K562 (cell line): ENCODE measurements around the gene KRT8. TPM values are rescaled to one million over a fixed set of nuclear protein-coding genes. Genes with fewer than 3 reads are reported as not detected.

Source experiments
- ATAC-seq: fragments of 200-7000 bp; cut with Tn5 transposase; 3 replicates; pipeline ENCODE4 v1.9.1; 2020; ENCODE audit warnings: moderate library complexity
- BruUV-seq: library from RNA; stranded (reverse); fragments of 400-500 nt; replicated peaks from 2 replicates; lab custom pipeline; 2021; lab: Mats Ljungman, UMichigan
- CTCF ChIA-PET: fragments of 300-600 bp; formaldehyde crosslinking; extraction: SDS; loops from one replicate; lab custom pipeline; 2021; ENCODE audit warnings: low intra/inter-chr PET ratio; lab: Yijun Ruan, JAX
- POLR2A ChIA-PET: fragments of 300-600, 350-650 bp; sonication (Branson Sonifier 250); formaldehyde crosslinking; extraction: SDS; loops from one replicate; lab custom pipeline; 2021; ENCODE audit warnings: antibody characterized with exemption, inconsistent platforms; lab: Yijun Ruan, JAX
- DNase-seq, 4 experiments: peaks; one replicate each; pipeline versions ENCODE4 v3.0.0 to v3.0.0-alpha.2; 2011 to 2018; ENCODE audit warnings: low spot score in 3 of 4, mixed read lengths in 3 of 4; ENCODE audit errors: extremely low read depth in 1 of 4
- FAIRE-seq: peaks from 2 replicates; lab custom pipeline; 2011; peaks lifted over from hg19 to GRCh38; lab: Jason Lieb, UNC
- H2AFZ ChIP-seq: 2 replicates; pipeline ENCODE4 v1.6.0; 2011; ENCODE audit warnings: low read depth, low read length, control low read depth, inconsistent platforms
- H3K27ac ChIP-seq: fragments of 200-600 bp; 3 replicates; pipeline ENCODE4 v1.8.0; 2011; ENCODE audit warnings: low read depth, mild to moderate bottlenecking, control low read depth, inconsistent platforms, low read length, moderate library complexity, mixed read lengths; ENCODE audit errors: extremely low read depth
- H3K27me3 ChIP-seq, 2 experiments: fragments of 300-600 bp in 1 of 2; 2 replicates in 1 of 2; 3 replicates in 1 of 2; pipeline versions ENCODE4 v1.6.0 to v1.8.0; 2011; ENCODE audit warnings: inconsistent platforms in 2 of 2, low read length in 2 of 2, mild to moderate bottlenecking in 1 of 2, mixed read lengths in 1 of 2, moderate library complexity in 1 of 2; ENCODE audit not compliant: control insufficient read depth in 2 of 2, insufficient read depth in 2 of 2
- H3K36me3 ChIP-seq: fragments of 300-600 bp; 3 replicates; pipeline ENCODE4 v1.8.0; 2011; ENCODE audit warnings: mild to moderate bottlenecking, low read length, inconsistent platforms; ENCODE audit not compliant: control insufficient read depth, insufficient read depth
- H3K4me1 ChIP-seq, 2 experiments: fragments of 200-600 bp in 1 of 2; replicated peaks in 1 of 2; 2 replicates in 1 of 2; 3 replicates in 1 of 2; pipeline versions ENCODE4 v1.5.1 to v1.8.0; 2011; ENCODE audit warnings: inconsistent platforms in 2 of 2, low read length in 2 of 2, mild to moderate bottlenecking in 1 of 2, mixed read lengths in 1 of 2, moderate library complexity in 1 of 2; ENCODE audit not compliant: control insufficient read depth in 2 of 2, insufficient read depth in 2 of 2
- H3K4me2 ChIP-seq: 2 replicates; pipeline ENCODE4 v1.6.1; 2011; ENCODE audit warnings: low read length, control low read depth, inconsistent platforms, mixed read lengths; ENCODE audit not compliant: insufficient read depth
- H3K4me3 ChIP-seq: fragments of 200-600 bp; sonication (generic), shearing (Covaris generic); 2 replicates; pipeline ENCODE4 v1.5.1; 2016; ENCODE audit warnings: control low read depth, inconsistent platforms
- H3K79me2 ChIP-seq: fragments of 200-600 bp; 3 replicates; pipeline ENCODE4 v1.8.0; 2011; ENCODE audit warnings: low read length, inconsistent platforms; ENCODE audit not compliant: control insufficient read depth, insufficient read depth
- H3K9ac ChIP-seq, 2 experiments: 2 replicates each; pipeline versions ENCODE4 v1.6.0 to v1.6.1; 2011; ENCODE audit warnings: low read depth in 2 of 2, low read length in 2 of 2, control low read depth in 1 of 2, inconsistent platforms in 1 of 2, mild to moderate bottlenecking in 1 of 2, mixed read lengths in 1 of 2; ENCODE audit not compliant: insufficient read depth in 1 of 2
- H3K9me1 ChIP-seq: one replicate; pipeline ENCODE4 v1.6.0; 2011; ENCODE audit warnings: inconsistent platforms, mild to moderate bottlenecking, low read length, moderate library complexity; ENCODE audit not compliant: control insufficient read depth, insufficient read depth
- H3K9me3 ChIP-seq: replicated peaks from 2 replicates; pipeline ENCODE4 v1.5.1; 2011; ENCODE audit warnings: low read depth, low read length, inconsistent platforms; ENCODE audit not compliant: control insufficient read depth, insufficient read depth
- H4K20me1 ChIP-seq: replicated peaks from 2 replicates; pipeline ENCODE4 v1.6.1; 2011; ENCODE audit warnings: low read length, inconsistent platforms, mixed read lengths; ENCODE audit not compliant: control insufficient read depth, insufficient read depth
- DIDO1 ChIP-seq: fragments of 450-650 bp; IDR thresholded peaks from 2 replicates; pipeline ENCODE4 v1.6.1; 2016; ENCODE audit warnings: low read depth, missing biosample characterization, missing genetic modification characterization
- HDAC1 ChIP-seq, 2 experiments: fragments of 450-650 bp; IDR thresholded peaks; 2 replicates each; pipeline ENCODE4 v1.6.1; 2016 to 2017; ENCODE audit warnings: inconsistent platforms in 1 of 2, mild to moderate bottlenecking in 1 of 2, moderate library complexity in 1 of 2
- JUND ChIP-seq, 2 experiments: IDR thresholded peaks; 2 replicates in 1 of 2; 3 replicates in 1 of 2; pipeline ENCODE4 v1.6.1; 2011; ENCODE audit warnings: borderline replicate concordance in 2 of 2, low read depth in 2 of 2, low read length in 2 of 2, improper control_type of control experiment in 1 of 2, missing biosample characterization in 1 of 2, missing genetic modification characterization in 1 of 2, missing genetic modification reagents in 1 of 2
- LARP7 ChIP-seq: fragments of 450-650 bp; IDR thresholded peaks from 2 replicates; pipeline ENCODE4 v1.6.1; 2016
- POLR3A ChIP-seq: IDR thresholded peaks from 2 replicates; pipeline ENCODE4 v1.6.1; 2011; ENCODE audit warnings: borderline replicate concordance, mild to moderate bottlenecking, moderate library complexity; ENCODE audit not compliant: insufficient read length, insufficient read depth; ENCODE audit errors: extremely low read depth
- SMAD1 ChIP-seq: fragments of 150-350 bp; IDR thresholded peaks from 2 replicates; pipeline ENCODE4 v1.6.1; 2014; ENCODE audit warnings: low read length, low read depth; ENCODE audit not compliant: partially characterized antibody
- SMAD2 ChIP-seq: fragments of 150-350 bp; IDR thresholded peaks from 2 replicates; pipeline ENCODE4 v1.6.1; 2014; ENCODE audit warnings: low read depth, mild to moderate bottlenecking, low read length
- SMARCE1 ChIP-seq: fragments of 450-650 bp; IDR thresholded peaks from 2 replicates; pipeline ENCODE4 v1.7.1; 2016; ENCODE audit warnings: mild to moderate bottlenecking
- ZNF143 ChIP-seq: sonication (generic); formaldehyde crosslinking; IDR thresholded peaks from 2 replicates; pipeline ENCODE4 v1.9.0; 2022; ENCODE audit warnings: mild to moderate bottlenecking, missing genetic modification reagents
- ZNF57 ChIP-seq: fragments of 450-650 bp; formaldehyde crosslinking; IDR thresholded peaks from 2 replicates; pipeline ENCODE4 v1.4.0; 2020; ENCODE audit warnings: mild to moderate bottlenecking, moderate library complexity
- WGBS: fragments of 100-300 bp; shearing (Covaris generic); methylation state at CpG from one replicate; pipeline ENCODE4 v1.1.6; 2016; ENCODE audit warnings: low coverage, mixed read lengths; ENCODE audit not compliant: insufficient coverage; ENCODE audit errors: missing lambda C conversion rate; 5-methylcytosine and 5-hydroxymethylcytosine counted together
- in situ Hi-C: fragments of 300-500 bp; cut with MboI; formaldehyde crosslinking; loops from 4 replicates; pipeline ENCODE4 v1.15.0; 2018; ENCODE audit warnings: inconsistent platforms, mixed read lengths
- intact Hi-C: fragments of 100-400 bp; cut with micrococcal nuclease; formaldehyde crosslinking; loops from 2 replicates; pipeline ENCODE4 v1.14.2; 2022
- polyA plus RNA-seq, 8 experiments: library from polyadenylated mRNA; depleted of rRNA in 4 of 8; stranded (reverse) in 5 of 8; unstranded in 3 of 8; fragments of >200 nt; fragmentation: Nextera tagmentation in 2 of 8; fragmentation: Illumina TruSeq in 1 of 8; extraction: Ambion mirVana in 2 of 8; extraction: Trizol in 1 of 8; gene quantifications; 2 replicates each; pipeline versions ENCODE4 v1.2.1 to v1.2.3, GENCODE V29; 2011 to 2014; ENCODE audit warnings: inconsistent platforms in 1 of 8, missing spikeins in 1 of 8
- total RNA-seq, 7 experiments: library from RNA; depleted of rRNA in 6 of 7; stranded (reverse); fragments of >200 nt in 6 of 7; fragmentation: Illumina TruSeq in 2 of 7; extraction: Trizol in 2 of 7; gene quantifications; 2 replicates each; pipeline versions ENCODE4 v1.2.1 to v1.2.3, GENCODE V29; 2011 to 2021; ENCODE audit warnings: low replicate concordance in 1 of 7
- TF ChIP-seq, protein P1 (sequence below): fragments of 250-450 bp; sonication (Bioruptor Pico); IDR thresholded peaks from 2 replicates; pipeline ENCODE4 v1.5.1; 2021; ENCODE audit warnings: mild to moderate bottlenecking
- TF ChIP-seq, protein P2 (sequence below): fragments of 450-650 bp; formaldehyde crosslinking; IDR thresholded peaks from 2 replicates; pipeline ENCODE4 v1.4.0; 2020; ENCODE audit warnings: mild to moderate bottlenecking, mixed read lengths
- TF ChIP-seq, protein P3 (sequence below): sonication (generic); formaldehyde crosslinking; IDR thresholded peaks from 2 replicates; pipeline ENCODE4 v1.8.1; 2023; ENCODE audit warnings: mild to moderate bottlenecking, missing genetic modification reagents

The KRT8 gene
- total and polyA plus RNA-seq, 9 of the 15 experiments (the other 6 are each of a cell fraction or from before 2014, with no cell fraction given): 41.5 to 661 (median 260) TPM

DNA sequence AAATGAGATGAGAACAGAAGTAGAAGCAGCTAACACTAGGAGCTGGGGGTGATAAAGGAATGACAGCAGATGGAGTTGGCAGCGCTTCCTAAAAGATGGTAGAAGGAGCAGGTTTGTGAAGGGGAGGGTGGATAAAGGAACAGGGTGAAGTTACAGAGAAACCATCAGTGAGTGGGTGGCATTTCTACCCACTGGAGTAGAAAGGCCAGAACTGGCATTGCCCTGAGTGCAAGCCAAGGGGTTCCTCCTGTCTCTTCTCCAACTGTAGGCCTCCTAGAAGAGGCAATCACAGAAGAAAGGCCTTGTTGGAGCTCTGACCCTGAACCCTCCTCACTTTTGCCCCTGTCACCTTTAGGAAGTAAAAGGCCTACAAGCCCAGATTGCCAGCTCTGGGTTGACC lies 46.2 kb upstream of the KRT8 start:
- peak overlapping the region; percentile 85 to 100 for H3K9ac ChIP-seq
- peak overlapping the region; percentile 99; the same call in 1 of the 2 replicates for H3K4me3 ChIP-seq
- in situ Hi-C loops: loop anchor here (5.0 kb wide), 1 partner anchor 44 kb away; the partner anchor contains the start of gene KRT8
- POLR2A ChIA-PET: interaction anchor here (0.6 to 4.3 kb wide), 10 partner anchors 9 to 74 kb away, joined by 3 to 35 read pairs (median 5); partner anchors contain the start of gene KRT8
- peaks cover 46% of the 10 kb centered on the region for H3K36me3 ChIP-seq
- 90% methylated on average over 1 of the region's 1 CpG for WGBS
- H3K4me2 ChIP-seq: peak overlapping the region; percentile 100
- TF ChIP-seq LARP7 (no peak), POLR3A (no peak), JUND (IDR thresholded peaks at IDR 0.05; ENCODE audit: borderline replicate concordance, low read depth, low read length) (no peak), JUND (tag; IDR thresholded peaks at IDR 0.05; ENCODE audit: borderline replicate concordance, low read depth, low read length) (no peak), DIDO1 (tag) (no peak), SMAD2 (no peak), HDAC1 (IDR thresholded peaks at IDR 0.05) (no peak), SMAD1 (no peak), SMARCE1 (no peak), ZNF143 (CRISPR knock-in tag) (no peak), ZNF57 (CRISPR knock-in tag) (no peak)
- TF ChIP-seq, protein P1, sequence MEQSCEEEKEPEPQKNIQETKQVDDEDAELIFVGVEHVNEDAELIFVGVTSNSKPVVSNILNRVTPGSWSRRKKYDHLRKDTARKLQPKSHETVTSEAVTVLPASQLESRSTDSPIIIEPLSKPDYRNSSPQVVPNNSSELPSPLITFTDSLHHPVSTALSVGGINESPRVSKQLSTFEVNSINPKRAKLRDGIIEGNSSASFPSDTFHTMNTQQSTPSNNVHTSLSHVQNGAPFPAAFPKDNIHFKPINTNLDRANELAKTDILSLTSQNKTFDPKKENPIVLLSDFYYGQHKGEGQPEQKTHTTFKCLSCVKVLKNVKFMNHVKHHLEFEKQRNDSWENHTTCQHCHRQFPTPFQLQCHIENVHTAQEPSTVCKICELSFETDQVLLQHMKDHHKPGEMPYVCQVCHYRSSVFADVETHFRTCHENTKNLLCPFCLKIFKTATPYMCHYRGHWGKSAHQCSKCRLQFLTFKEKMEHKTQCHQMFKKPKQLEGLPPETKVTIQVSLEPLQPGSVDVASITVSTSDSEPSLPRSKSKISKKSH (CRISPR knock-in tag): no peak
- TF ChIP-seq, protein P2, sequence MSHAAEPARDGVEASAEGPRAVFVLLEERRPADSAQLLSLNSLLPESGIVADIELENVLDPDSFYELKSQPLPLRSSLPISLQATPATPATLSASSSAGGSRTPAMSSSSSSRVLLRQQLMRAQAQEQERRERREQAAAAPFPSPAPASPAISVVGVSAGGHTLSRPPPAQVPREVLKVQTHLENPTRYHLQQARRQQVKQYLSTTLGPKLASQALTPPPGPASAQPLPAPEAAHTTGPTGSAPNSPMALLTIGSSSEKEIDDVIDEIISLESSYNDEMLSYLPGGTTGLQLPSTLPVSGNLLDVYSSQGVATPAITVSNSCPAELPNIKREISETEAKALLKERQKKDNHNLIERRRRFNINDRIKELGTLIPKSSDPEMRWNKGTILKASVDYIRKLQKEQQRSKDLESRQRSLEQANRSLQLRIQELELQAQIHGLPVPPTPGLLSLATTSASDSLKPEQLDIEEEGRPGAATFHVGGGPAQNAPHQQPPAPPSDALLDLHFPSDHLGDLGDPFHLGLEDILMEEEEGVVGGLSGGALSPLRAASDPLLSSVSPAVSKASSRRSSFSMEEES: no peak
- TF ChIP-seq, protein P3, sequence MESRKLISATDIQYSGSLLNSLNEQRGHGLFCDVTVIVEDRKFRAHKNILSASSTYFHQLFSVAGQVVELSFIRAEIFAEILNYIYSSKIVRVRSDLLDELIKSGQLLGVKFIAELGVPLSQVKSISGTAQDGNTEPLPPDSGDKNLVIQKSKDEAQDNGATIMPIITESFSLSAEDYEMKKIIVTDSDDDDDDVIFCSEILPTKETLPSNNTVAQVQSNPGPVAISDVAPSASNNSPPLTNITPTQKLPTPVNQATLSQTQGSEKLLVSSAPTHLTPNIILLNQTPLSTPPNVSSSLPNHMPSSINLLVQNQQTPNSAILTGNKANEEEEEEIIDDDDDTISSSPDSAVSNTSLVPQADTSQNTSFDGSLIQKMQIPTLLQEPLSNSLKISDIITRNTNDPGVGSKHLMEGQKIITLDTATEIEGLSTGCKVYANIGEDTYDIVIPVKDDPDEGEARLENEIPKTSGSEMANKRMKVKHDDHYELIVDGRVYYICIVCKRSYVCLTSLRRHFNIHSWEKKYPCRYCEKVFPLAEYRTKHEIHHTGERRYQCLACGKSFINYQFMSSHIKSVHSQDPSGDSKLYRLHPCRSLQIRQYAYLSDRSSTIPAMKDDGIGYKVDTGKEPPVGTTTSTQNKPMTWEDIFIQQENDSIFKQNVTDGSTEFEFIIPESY (CRISPR knock-in tag): no peak
- TF ChIP-seq, all 486 proteins: peak for 0
- peaks cover 4% of the 10 kb centered on the region for H3K9me1 ChIP-seq
- peaks cover 6% of the 10 kb centered on the region for H4K20me1 ChIP-seq
- no peaks in the 10 kb centered on the region for H3K27me3 ChIP-seq
- peak overlapping the region; percentile 100; the same call in 2 of the 3 replicates for H3K27ac ChIP-seq
- no peak overlapping the region for H2AFZ ChIP-seq
- BruUV-seq: no TSS peak
- peaks cover 48% of the 10 kb centered on the region for H3K79me2 ChIP-seq
- peaks cover 39 to 48% of the 10 kb centered on the region in 2 experiments for H3K4me1 ChIP-seq
- no peak for ATAC-seq
- intact Hi-C loops: loop anchor here (2.0 kb wide), 1 partner anchor 56 kb away; the partner anchor contains the start of gene EIF4B
- H3K9me3 ChIP-seq: no peaks in the 10 kb centered on the region
- FAIRE-seq: no peak
- CTCF ChIA-PET: interaction anchor here (1.6 kb wide), 1 partner anchor 47 kb away, joined by 4 read pairs; no protein-coding TSS in a partner anchor
- DNase-seq: no peak
